GM12865 (cell line): ENCODE results near the gene CENPP.

Source experiments
- DNase-seq: peaks from one replicate; pipeline ENCODE4 v3.0.0; 2010; ENCODE audit warnings: low read depth
- H3K4me3 ChIP-seq: 2 replicates; pipeline ENCODE4 v1.5.1; 2011; ENCODE audit warnings: mild to moderate bottlenecking, low read depth, low read length, control low read depth
- TF ChIP-seq, protein P1 (sequence below): IDR thresholded peaks from 2 replicates; pipeline ENCODE4 v1.5.1; 2011; ENCODE audit warnings: low read length, control low read depth, low read depth, inconsistent platforms; ENCODE audit not compliant: insufficient read depth; ENCODE audit errors: missing control alignments

CENPP gene

DNA sequence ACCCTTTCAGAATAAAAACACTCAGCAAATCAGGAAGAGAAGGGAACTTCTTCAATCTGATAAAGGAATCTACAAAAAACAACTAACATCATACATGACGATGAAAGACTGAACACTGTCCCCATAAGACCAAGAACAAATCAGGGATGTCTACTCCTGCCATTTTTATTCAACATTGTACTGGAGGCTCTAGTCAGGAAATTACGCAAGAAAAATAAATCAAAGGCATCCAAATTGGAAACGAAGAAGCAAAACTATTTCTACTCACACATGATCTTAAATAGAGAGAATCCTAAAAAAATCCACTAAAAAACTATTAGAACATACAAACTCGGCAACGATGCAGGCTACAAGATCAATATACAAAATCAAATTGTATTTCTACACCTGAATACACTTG is 301.9 kb downstream of the CENPP start:
- DNase-seq, result no peak
- TF ChIP-seq, protein P1, sequence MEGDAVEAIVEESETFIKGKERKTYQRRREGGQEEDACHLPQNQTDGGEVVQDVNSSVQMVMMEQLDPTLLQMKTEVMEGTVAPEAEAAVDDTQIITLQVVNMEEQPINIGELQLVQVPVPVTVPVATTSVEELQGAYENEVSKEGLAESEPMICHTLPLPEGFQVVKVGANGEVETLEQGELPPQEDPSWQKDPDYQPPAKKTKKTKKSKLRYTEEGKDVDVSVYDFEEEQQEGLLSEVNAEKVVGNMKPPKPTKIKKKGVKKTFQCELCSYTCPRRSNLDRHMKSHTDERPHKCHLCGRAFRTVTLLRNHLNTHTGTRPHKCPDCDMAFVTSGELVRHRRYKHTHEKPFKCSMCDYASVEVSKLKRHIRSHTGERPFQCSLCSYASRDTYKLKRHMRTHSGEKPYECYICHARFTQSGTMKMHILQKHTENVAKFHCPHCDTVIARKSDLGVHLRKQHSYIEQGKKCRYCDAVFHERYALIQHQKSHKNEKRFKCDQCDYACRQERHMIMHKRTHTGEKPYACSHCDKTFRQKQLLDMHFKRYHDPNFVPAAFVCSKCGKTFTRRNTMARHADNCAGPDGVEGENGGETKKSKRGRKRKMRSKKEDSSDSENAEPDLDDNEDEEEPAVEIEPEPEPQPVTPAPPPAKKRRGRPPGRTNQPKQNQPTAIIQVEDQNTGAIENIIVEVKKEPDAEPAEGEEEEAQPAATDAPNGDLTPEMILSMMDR, result no peak
- no peak overlapping the region for H3K4me3 ChIP-seq

DNA sequence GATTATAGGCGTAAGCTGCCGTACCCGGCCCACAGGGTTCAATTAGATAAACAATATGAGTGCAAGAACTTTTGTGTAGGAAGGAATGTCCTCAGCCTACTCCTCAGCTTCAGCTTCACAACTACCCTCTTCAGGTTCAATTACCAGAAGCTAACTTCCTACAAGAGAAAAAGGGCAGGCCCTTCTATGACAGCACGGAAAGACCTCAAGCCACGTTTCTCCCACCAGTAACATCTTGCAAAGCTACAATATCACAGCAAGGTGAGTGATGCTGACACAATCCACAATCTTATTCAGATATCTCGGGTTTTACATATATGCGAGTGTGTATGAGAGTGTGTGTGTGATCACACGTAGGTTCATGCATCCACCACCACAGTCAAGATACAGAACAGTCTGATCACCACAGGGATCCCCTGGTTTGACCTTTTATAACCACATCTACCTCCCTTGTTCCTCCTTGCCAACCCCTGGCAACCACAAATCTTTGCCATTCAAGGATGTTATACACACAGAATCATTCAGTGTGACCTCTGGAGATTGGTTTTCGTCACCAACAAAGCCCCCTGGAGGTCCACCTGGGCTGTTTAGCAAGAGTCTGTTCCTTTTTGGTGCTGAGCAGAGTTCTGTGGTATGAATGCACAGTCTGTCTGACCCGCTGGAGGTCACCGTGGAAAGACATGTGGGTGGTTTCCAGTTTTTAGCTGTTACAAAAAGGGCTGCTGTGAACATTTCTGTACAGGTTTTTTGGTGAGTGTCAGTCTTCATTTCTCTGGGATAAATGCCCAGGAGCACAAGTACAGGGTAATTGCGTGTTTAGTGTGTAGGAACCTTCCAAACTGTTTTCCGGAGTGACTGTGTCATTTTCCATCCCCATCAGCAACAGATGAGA is 305.9 kb downstream of the CENPP start:
- no peak for DNase-seq
- H3K4me3 ChIP-seq, result no peak overlapping the region
- TF ChIP-seq, protein P1, result no peak

GRCh38 chr9:92632641-92633040 is 306.9 kb downstream of the CENPP start:
- no peak for DNase-seq
- TF ChIP-seq, protein P1, result no peak
- no peak overlapping the region for H3K4me3 ChIP-seq

- H3K4me3 ChIP-seq, result no peak overlapping the region
- TF ChIP-seq, protein P1, result no peak
- DNase-seq, result no peak
Observed at GRCh38 chr9:92633614-92634278, 308.0 kb downstream of the CENPP start.

DNA sequence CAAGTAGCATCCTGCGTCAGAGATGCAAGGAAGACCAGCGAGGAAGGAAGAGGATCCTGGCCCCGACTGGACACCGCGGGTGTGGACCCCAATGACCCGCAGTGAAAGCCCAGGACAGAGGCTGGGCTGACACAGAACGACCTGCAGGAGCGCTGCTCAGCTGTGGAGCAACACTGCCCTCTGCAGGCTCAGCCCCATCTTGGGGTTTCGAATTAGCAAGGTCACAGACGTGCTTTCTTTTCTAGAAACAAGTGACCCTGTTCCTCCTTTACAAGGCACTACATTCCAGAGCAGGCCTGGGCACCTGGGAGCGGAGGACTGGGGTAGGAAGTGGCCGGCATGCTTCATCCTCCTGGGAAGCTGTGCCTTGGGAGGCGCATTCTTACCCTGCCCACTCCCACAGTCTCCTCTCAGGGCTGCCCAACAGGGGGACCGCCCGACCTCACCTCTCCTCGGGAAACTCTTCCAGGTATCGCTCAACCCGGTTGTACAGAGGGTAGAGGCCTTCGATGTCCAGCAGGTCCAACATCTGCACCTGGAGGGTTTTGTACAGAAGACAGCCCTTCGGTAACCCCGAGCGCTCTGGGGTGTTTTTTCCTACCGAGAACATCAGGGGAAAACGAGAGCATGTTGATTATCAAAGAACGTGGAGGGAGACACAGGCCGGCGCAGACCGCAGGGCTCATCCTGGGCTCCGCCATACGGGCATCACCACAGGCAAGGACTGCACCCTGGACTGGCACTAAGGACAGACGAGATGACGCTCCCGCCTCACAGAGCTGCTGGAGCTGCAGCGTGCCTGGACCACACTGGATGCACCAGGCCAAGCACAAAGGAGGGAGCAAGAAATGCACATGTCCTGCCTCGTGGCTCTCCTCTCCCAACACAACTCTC is 309.2 kb downstream of the CENPP start:
- TF ChIP-seq, protein P1, result peak; percentile 98
- H3K4me3 ChIP-seq, result no peak overlapping the region
- DNase-seq, result peak; percentile 84

DNA sequence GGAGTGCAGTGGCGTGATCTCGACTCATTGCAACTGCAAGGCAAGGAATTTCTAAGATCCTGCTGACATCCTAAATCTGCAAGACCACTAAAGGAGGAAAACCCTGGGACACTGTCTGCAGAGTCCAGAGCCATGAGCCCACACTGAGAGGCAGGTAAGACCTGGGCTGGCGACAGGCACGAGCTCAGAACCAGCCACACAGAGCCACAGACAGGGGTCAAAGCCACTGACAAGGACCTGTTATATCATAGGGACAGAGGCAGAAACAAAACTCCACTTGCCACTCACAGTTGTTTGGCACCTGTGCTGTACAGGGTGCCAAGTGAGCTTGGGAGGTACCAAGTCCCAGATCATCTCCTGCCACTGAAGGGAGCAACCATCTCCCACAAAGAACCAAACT is 310.0 kb downstream of the CENPP start:
- H3K4me3 ChIP-seq, result no peak overlapping the region
- no peak for DNase-seq
- TF ChIP-seq, protein P1, result no peak
